Activated CD8-positive, alpha-beta memory T cell treated with anti-CD3 and anti-CD28 coated beads, Interleukin-2, amount 50 U/mL, for 24 hours (primary cell): Measurements from ENCODE around the gene MYO18B.

Source experiments
- DNase-seq: peaks from one replicate; pipeline ENCODE4 v3.0.0-alpha.2; 2020; ENCODE audit errors: extremely low read depth

The MYO18B gene

GRCh38 chr22:25774575-25775026 is 32.6 kb downstream of the MYO18B start:
- no peak for DNase-seq

DNA sequence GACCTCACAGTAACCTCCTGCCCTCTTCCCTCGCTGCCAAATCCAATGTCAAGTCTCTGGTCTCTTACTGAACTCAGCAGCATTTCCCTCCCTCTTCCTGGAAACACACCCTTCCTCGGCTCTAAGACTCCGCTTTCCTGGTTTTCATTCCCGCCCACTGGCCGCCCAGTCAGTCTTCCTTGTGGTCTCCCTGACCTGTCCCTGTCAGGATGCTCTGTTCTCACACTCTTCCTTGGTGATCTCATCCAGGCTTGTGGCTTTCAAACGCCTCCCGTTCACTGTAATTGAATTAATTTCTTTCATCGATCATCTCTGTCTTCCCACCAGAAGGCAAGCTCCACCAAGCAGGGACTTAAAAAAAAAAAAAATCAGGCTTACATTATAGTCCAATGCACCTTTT is 33.5 kb downstream of the MYO18B start:
- DNase-seq = no peak

- DNase-seq = no peak
These were observed 35.4 kb downstream of the MYO18B start for GRCh38 chr22:25777411-25777810.

DNA sequence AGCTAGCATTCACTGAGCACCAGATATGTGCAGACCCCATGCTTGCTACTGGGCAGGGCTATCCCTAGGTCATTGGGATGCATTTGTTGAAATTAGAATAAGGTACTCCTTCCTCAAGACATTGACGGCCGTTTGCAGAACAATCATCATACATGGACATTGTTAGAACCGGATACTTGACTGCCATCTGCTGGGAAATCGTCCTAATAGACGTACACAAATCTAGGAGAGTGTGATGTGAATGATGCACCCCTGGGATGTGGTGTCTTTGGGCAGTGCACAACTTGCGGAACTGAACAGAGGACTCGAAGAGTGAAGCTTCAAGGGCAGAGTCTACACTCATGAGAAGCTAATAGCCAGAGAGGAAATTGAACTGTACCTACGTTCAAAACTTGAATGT is 35.9 kb downstream of the MYO18B start:
- DNase-seq = no peak

GRCh38 chr22:25779426-25779825 is 37.4 kb downstream of the MYO18B start:
- DNase-seq = no peak

GRCh38 chr22:25779890-25780289 is 37.9 kb downstream of the MYO18B start:
- no peak for DNase-seq

- no peak for DNase-seq
These were observed 38.7 kb downstream of the MYO18B start for GRCh38 chr22:25780673-25781072.

- DNase-seq = no peak
These were observed 39.8 kb downstream of the MYO18B start for GRCh38 chr22:25781801-25782200.

- DNase-seq = no peak
These were observed 40.8 kb downstream of the MYO18B start for GRCh38 chr22:25782831-25783230.

DNA sequence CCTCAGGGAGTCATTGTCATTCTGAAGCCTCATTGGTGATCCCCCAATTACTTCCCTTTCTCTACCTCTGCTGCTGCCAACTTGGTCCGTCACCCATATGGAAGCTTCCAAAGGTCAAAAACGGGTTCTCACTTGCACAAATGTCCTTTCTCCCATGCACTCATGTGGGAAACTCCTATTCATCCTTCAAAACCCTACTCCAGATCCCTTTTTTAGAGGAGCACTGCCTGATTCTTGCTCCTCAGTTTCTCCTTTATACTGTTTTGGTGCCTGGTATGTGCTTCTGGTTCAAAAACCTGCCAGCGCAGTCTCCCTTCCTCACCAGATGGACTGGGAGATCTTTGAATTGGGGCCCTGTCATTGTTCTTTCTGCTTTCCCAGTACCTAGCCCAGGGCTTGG is 41.9 kb downstream of the MYO18B start:
- no peak for DNase-seq

GRCh38 chr22:25786165-25786564 is 44.2 kb downstream of the MYO18B start:
- DNase-seq = no peak

GRCh38 chr22:25791556-25791955 is 49.6 kb downstream of the MYO18B start:
- no peak for DNase-seq

GRCh38 chr22:25795478-25795877 is 53.5 kb downstream of the MYO18B start:
- DNase-seq = no peak

GRCh38 chr22:25797498-25798290 is 55.7 kb downstream of the MYO18B start:
- no peak for DNase-seq

- DNase-seq = no peak
These were observed 58.8 kb downstream of the MYO18B start for GRCh38 chr22:25800766-25801165.

GRCh38 chr22:25802018-25802417 is 60.0 kb downstream of the MYO18B start:
- no peak for DNase-seq

- no peak for DNase-seq
These were observed 62.7 kb downstream of the MYO18B start for GRCh38 chr22:25804676-25805075.

GRCh38 chr22:25806579-25806978 is 64.6 kb downstream of the MYO18B start:
- no peak for DNase-seq

DNA sequence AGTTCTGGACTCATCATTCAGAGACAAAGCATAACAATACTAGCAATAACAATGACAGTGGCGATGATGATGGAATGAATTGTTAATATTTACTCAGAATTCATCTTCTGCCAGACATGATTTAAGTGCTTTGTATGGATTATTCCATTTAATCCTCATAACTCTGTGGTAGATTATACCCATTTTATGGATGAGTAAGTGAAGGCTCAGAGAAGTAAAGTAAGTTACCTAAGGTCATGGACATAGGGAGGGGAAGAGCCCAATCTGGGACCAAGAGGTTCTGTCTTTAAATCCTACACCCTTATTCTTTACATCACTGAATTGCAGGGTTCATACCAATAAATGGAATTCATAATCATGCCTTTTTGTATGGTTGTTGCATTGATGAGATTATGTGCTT is 72.7 kb downstream of the MYO18B start:
- DNase-seq = no peak

DNA sequence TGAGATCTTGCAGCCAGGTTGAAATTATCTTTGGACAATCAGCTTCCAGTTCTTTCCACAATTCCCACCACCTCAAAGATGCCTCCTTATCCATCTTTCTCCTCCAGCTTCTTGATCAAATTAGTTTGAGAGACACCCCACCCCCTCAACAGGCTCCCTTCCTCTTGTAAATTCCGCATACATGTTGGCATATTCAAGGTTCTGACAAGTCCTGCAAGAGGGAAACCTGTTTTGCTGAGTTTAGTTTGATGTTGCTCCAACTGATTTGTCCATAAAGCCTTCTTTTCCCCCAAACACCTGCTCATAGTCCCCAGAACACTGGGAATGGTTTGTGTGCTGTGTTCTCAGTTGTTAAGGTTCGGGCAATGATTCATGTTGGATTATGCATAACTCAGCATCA is 73.6 kb downstream of the MYO18B start:
- no peak for DNase-seq

- no peak for DNase-seq
These were observed 74.6 kb downstream of the MYO18B start for GRCh38 chr22:25816522-25817059.

DNA sequence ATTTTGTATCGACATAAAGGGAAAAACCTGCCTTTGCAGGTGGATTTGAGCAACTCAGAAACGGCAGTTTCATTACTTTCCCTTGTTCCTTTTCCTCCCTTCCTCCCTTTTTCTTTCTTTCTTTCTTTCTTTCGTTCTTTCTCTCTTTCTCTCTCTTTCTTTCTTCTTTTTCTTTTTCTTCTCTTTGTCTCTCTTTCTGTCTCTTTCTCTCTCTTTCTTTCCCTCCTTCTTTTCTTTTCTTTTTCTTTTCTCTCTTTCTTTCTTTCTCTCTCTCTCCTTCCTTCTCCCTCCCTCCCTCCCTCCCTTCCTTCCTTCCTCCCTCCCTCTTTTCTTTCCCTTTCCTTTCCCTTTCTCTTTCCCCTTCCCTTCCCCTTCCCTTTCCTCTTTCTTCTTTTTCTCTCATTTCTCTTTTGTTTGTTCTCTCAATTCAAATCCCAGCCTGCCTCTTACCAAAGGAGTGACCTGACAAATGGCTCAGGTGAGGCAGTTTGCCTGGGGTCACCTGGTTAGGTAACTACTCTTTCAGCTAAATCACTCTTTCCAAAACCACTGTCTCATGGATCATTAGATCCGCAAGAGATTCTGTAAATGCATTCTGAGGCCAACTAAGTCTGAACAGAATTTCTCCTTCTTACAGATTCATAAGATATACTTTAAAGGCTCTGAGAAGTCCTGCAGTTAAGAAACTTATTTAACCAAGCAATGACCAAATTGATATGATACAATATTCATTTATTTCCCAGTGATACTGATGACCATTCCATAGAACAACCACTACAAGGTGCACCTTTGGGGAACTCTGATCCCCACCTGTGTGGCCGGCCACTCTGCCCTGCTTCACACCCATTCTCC is 75.3 kb downstream of the MYO18B start:
- DNase-seq = no peak

DNA sequence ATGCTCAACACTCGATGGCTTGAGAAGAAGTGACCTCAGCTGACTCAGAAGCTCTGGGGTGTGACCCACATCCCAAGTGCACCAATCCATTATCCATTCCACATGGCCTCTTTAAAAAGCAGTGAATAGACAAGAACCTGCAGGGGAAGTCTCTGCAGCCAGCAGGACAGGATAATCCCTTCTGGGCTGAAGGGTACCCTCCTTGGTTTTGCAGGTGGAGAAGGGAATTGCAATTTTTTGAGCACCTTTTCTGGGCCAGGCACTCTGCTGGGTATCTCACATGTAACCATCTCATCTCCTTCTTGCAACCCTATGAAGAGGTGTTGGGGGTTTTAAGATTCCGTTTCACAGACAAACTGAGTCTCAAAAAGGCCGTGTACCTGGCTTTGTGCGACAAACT is 76.6 kb downstream of the MYO18B start:
- no peak for DNase-seq
